ENCODE data around the gene COL5A3.

The COL5A3 gene

GRCh38 chr19:10010939-10011338 lies 635 bp upstream of the COL5A3 start:
- DNase-seq = no peak

GRCh38 chr19:10009714-10010224 lies 535 bp downstream of the COL5A3 start:
- no peak for DNase-seq

- DNase-seq = no peak
Measured at GRCh38 chr19:10008184-10008765, 2.0 kb downstream of the COL5A3 start.

- no peak for DNase-seq
Measured at GRCh38 chr19:10007371-10008183, 2.7 kb downstream of the COL5A3 start.

- DNase-seq = no peak
Measured at GRCh38 chr19:10006752-10007323, 3.5 kb downstream of the COL5A3 start.

- DNase-seq = no peak
Measured at GRCh38 chr19:10006335-10006708, 4.0 kb downstream of the COL5A3 start.

GRCh38 chr19:10005632-10006334 lies 4.5 kb downstream of the COL5A3 start:
- no peak for DNase-seq

- DNase-seq = no peak
Measured at GRCh38 chr19:10004617-10005016, 5.7 kb downstream of the COL5A3 start.

GRCh38 chr19:10003271-10003670 lies 7.0 kb downstream of the COL5A3 start:
- DNase-seq = no peak

GRCh38 chr19:10001899-10002298 lies 8.4 kb downstream of the COL5A3 start:
- DNase-seq = no peak

GRCh38 chr19:10000171-10000826 lies 10.0 kb downstream of the COL5A3 start:
- DNase-seq = no peak

GRCh38 chr19:9996541-9996940 lies 13.8 kb downstream of the COL5A3 start:
- no peak for DNase-seq

- no peak for DNase-seq
Measured at GRCh38 chr19:9995999-9996398, 14.3 kb downstream of the COL5A3 start.

- DNase-seq = no peak
Measured at GRCh38 chr19:9995084-9995483, 15.2 kb downstream of the COL5A3 start.

- DNase-seq = no peak
Measured at GRCh38 chr19:9991425-9992191, 18.7 kb downstream of the COL5A3 start.

GRCh38 chr19:9989504-9989903 lies 20.8 kb downstream of the COL5A3 start:
- no peak for DNase-seq

GRCh38 chr19:9986787-9987281 lies 23.5 kb downstream of the COL5A3 start:
- no peak for DNase-seq

- no peak for DNase-seq
Measured at GRCh38 chr19:9981406-9982260, 28.7 kb downstream of the COL5A3 start.

GRCh38 chr19:9972103-9972502 lies 38.2 kb downstream of the COL5A3 start:
- DNase-seq = no peak

- DNase-seq = no peak
Measured at GRCh38 chr19:9971166-9971897, 39.0 kb downstream of the COL5A3 start.

All from NCI-H748 treated with DMSO at 0.1 percent for 48 hours (cell line).